Sigmoid colon (tissue), 7 donors: ENCODE results near the gene SPRY4. TPM values are rescaled to one million over a fixed set of nuclear protein-coding genes. Genes with fewer than 3 reads are reported as not detected.

Experiments
- DNase-seq: peaks from one replicate; pipeline ENCODE4 v3.0.0-alpha.2; 2019
- H3K27ac ChIP-seq, 4 donors: fragments of 200-600 bp; sonication (generic); one replicate each; pipeline ENCODE4 v1.5.1; 2016 to 2019; ENCODE audit warnings: mild to moderate bottlenecking in 1 of 4
- H3K27me3 ChIP-seq, 3 donors: fragments of 200-600 bp; sonication (generic); one replicate each; pipeline ENCODE4 v1.5.1; 2019; ENCODE audit warnings: mild to moderate bottlenecking in 1 of 3
- H3K36me3 ChIP-seq, 4 donors: fragments of 200-600 bp; sonication (generic); one replicate each; pipeline ENCODE4 v1.5.1; 2016 to 2019
- H3K4me1 ChIP-seq, 4 donors: fragments of 200-600 bp; sonication (generic); one replicate each; pipeline ENCODE4 v1.5.1; 2017 to 2019
- H3K4me3 ChIP-seq, 4 donors: fragments of 200-600 bp; sonication (generic); one replicate each; pipeline ENCODE4 v1.5.1; 2017 to 2019; ENCODE audit warnings: mild to moderate bottlenecking in 2 of 4, moderate library complexity in 1 of 4
- H3K9me3 ChIP-seq, 4 donors: fragments of 200-600 bp in 3 of 4; sonication (generic) in 3 of 4; one replicate each; pipeline versions ENCODE4 v1.5.1 to v1.6.1; 2013 to 2019
- EP300 ChIP-seq, 4 donors: sonication (generic); formaldehyde crosslinking; IDR thresholded peaks; one replicate each; pipeline ENCODE4 v1.6.1; 2017; ENCODE audit warnings: antibody characterized with exemption in 4 of 4
- POLR2A ChIP-seq, 2 donors: fragments of 450-650 bp; IDR thresholded peaks; one replicate each; pipeline ENCODE4 v1.6.1; 2016; ENCODE audit warnings: antibody characterized with exemption in 2 of 2, mild to moderate bottlenecking in 2 of 2, moderate library complexity in 2 of 2
- POLR2AphosphoS5 ChIP-seq, 4 donors: sonication (generic); formaldehyde crosslinking; IDR thresholded peaks; one replicate each; pipeline ENCODE4 v1.6.1; 2017; ENCODE audit warnings: antibody characterized with exemption in 4 of 4
- WGBS, 2 donors: extraction: QIAGEN DNeasy Blood & Tissue Kit; methylation state at CpG; one replicate each; pipeline ENCODE4 v1.1.7; 2013; 5-methylcytosine and 5-hydroxymethylcytosine counted together
- intact Hi-C: fragments of 100-400 bp; cut with DNase I; formaldehyde crosslinking; loops from one replicate; pipeline ENCODE4 v1.15.1; 2023
- polyA plus RNA-seq, 3 donors: library from polyadenylated mRNA; stranded (reverse); fragments of 200-250 nt; gene quantifications; one replicate each; pipeline ENCODE4 v1.2.3, GENCODE V29; 2013
- total RNA-seq, 4 donors: library from RNA; depleted of rRNA; stranded (reverse); fragments of >200 nt; gene quantifications; one replicate each; pipeline ENCODE4 v1.1.0, GENCODE V29; 2016
- TF ChIP-seq, protein P1 (sequence below), 4 experiments: fragments of 450-650 bp in 3 of 4; fragments of 200-600 bp in 1 of 4; IDR thresholded peaks; one replicate each; pipeline ENCODE4 v1.5.1; 2016 to 2019; ENCODE audit warnings: antibody characterized with exemption in 4 of 4, mild to moderate bottlenecking in 3 of 4, moderate library complexity in 2 of 4
- donor health status: healthy with polysubstance abuse.
- donor health status: Bipolar disorder and iron deficiency.
- donor health status: healthy.

Gene SPRY4
- total and polyA plus RNA-seq, 7 donors: 1.8 to 15.7 (median 8.6) TPM

GRCh38 chr5:142358121-142358520 is 33.3 kb upstream of the SPRY4 start:
- 79 to 88% methylated on average over 5 of the region's 5 CpGs for WGBS, 2 donors
- Histone ChIP-seq H3K4me1 (peaks cover 0 to 27% (median 20%) of the 10 kb centered on the region in 4 donors), H3K4me3 (no peak overlapping the region), H3K27ac (peak overlapping the region; percentile 72 to 97 (median 82)), H3K27me3 (no peaks in the 10 kb centered on the region), H3K36me3 (no peaks in the 10 kb centered on the region), H3K9me3 (no peaks in the 10 kb centered on the region)
- intact Hi-C loops: loop anchor here (10.0 kb wide), 2 partner anchors 187 to 343 kb away; partner anchors contain the start of gene GNPDA1
- TF ChIP-seq POLR2A (IDR thresholded peaks at IDR 0.05): no peak
- TF ChIP-seq EP300 (IDR thresholded peaks at IDR 0.05): no peak
- TF ChIP-seq, protein P1, sequence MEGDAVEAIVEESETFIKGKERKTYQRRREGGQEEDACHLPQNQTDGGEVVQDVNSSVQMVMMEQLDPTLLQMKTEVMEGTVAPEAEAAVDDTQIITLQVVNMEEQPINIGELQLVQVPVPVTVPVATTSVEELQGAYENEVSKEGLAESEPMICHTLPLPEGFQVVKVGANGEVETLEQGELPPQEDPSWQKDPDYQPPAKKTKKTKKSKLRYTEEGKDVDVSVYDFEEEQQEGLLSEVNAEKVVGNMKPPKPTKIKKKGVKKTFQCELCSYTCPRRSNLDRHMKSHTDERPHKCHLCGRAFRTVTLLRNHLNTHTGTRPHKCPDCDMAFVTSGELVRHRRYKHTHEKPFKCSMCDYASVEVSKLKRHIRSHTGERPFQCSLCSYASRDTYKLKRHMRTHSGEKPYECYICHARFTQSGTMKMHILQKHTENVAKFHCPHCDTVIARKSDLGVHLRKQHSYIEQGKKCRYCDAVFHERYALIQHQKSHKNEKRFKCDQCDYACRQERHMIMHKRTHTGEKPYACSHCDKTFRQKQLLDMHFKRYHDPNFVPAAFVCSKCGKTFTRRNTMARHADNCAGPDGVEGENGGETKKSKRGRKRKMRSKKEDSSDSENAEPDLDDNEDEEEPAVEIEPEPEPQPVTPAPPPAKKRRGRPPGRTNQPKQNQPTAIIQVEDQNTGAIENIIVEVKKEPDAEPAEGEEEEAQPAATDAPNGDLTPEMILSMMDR (IDR thresholded peaks at IDR 0.05): no peak
- TF ChIP-seq POLR2AphosphoS5 (IDR thresholded peaks at IDR 0.05): no peak
- DNase-seq: peak; percentile 22

DNA sequence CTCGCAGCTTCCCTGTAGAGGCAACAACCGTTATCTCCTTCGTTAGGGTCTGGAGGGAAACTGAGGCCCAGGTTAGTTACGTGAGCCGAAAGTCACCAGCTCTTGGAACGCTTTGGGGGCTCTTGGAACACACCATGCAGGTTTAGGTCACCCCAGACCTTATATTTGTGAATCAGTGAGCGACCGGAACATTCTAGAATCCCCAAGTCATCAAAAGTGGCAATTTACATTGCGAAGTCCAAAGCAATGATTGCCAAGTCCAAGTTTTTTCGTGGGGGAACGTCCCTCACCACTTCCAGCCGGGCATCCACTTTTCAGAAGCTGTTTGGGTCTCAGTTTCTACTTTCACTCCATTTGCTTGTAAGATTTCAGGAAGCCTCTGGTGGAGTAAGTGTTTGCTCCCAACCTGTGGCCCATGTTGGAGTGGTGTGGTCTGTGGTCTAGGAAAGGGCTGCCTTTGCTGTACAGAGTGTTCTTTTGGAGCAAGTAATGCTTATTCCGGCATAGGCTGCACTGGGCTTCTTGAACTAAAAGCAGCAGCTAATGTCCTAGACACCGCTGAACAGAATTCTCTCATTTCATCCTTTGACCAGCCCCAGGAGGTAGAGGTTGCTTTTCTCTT is 32.8 kb upstream of the SPRY4 start:
- peak overlapping the region; percentile 72 to 97 (median 82) for H3K27ac ChIP-seq
- H3K36me3 ChIP-seq: no peaks in the 10 kb centered on the region
- 30 to 32% methylated on average over 14 of the region's 14 CpGs for WGBS, 2 donors
- H3K27me3 ChIP-seq: no peaks in the 10 kb centered on the region
- TF ChIP-seq EP300 (IDR thresholded peaks at IDR 0.05) (no peak), POLR2A (IDR thresholded peaks at IDR 0.05) (no peak), POLR2AphosphoS5 (IDR thresholded peaks at IDR 0.05) (no peak)
- TF ChIP-seq, protein P1 (IDR thresholded peaks at IDR 0.05): no peak
- no peaks in the 10 kb centered on the region for H3K9me3 ChIP-seq
- peak overlapping the region; percentile 46 to 68 (median 58) for H3K4me3 ChIP-seq
- intact Hi-C loops: loop anchor here (2.0 to 10.0 kb wide), 3 partner anchors 33 to 343 kb away; partner anchors contain the start of genes GNPDA1 and SPRY4
- H3K4me1 ChIP-seq: peaks cover 0 to 22% (median 14%) of the 10 kb centered on the region in 4 donors
- peak; percentile 59 for DNase-seq

DNA sequence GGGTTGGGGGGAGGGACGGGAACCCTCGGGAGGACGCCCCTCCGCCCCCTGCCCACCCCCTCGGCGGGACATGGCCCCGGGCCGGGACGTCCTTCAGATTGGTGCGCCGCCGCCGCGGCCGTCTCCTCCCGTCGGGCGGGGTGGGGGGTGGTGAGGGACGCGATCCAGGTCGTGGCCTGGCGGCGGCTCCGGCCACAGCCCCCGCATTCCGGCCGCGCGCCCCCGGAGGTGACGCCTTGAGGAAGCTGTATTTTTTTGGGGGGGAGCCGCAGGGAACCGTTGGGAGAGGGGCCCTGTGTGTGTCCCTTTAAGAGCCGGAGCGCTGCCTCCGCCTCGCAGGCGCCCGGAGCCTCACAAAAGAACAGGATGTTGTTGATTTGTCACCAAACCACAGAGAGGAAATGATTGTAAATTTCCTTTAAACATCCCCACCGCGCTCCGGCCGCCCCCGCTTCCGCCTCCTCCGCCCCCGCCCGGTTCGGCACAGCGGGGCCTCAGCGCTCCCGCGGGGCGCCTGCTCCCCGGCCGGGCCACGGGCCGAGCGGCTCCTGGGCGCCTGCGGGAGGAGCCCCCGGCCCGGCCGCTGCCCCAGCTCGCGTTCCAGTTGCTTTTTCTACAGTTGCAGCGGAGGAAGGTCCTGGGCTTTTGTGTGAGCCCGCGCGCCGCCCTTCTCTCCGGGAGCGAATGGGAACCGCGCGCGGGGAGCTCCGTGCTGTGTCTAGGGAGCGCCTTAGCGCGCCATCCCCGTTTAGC is 32.1 kb upstream of the SPRY4 start:
- TF ChIP-seq POLR2AphosphoS5 (IDR thresholded peaks at IDR 0.05): peak in 3 of 4 donors; percentile 12 to 51 (median 50)
- no peak for TF ChIP-seq POLR2A (IDR thresholded peaks at IDR 0.05)
- Histone ChIP-seq H3K27me3 (no peaks in the 10 kb centered on the region), H3K4me3 (peak overlapping the region; percentile 46 to 68 (median 58)), H3K27ac (peak overlapping the region; percentile 72 to 97 (median 82)), H3K9me3 (no peaks in the 10 kb centered on the region), H3K4me1 (peaks cover 0 to 20% (median 11%) of the 10 kb centered on the region in 4 donors), H3K36me3 (no peaks in the 10 kb centered on the region)
- 0 to 1% methylated on average over 82 of the region's 82 CpGs for WGBS, 2 donors
- peak; percentile 93 for DNase-seq
- intact Hi-C loops: loop anchor here (2.0 to 10.0 kb wide), 3 partner anchors 32 to 342 kb away; partner anchors contain the start of genes GNPDA1 and SPRY4

GRCh38 chr5:142356349-142356715 is 31.5 kb upstream of the SPRY4 start:
- intact Hi-C loops: loop anchor here (2.0 to 10.0 kb wide), 3 partner anchors 32 to 342 kb away; partner anchors contain the start of genes GNPDA1 and SPRY4
- peaks cover 0 to 20% (median 11%) of the 10 kb centered on the region in 4 donors for H3K4me1 ChIP-seq
- no peaks in the 10 kb centered on the region for H3K27me3 ChIP-seq
- no peaks in the 10 kb centered on the region for H3K36me3 ChIP-seq
- DNase-seq: peak; percentile 51
- H3K4me3 ChIP-seq: peak overlapping the region; percentile 46 to 68 (median 58)
- TF ChIP-seq POLR2AphosphoS5 (IDR thresholded peaks at IDR 0.05) (no peak), EP300 (IDR thresholded peaks at IDR 0.05) (no peak), POLR2A (IDR thresholded peaks at IDR 0.05) (no peak)
- 8 to 10% methylated on average over 14 of the region's 14 CpGs for WGBS, 2 donors
- H3K27ac ChIP-seq: peak overlapping the region; percentile 72 to 97 (median 82)
- H3K9me3 ChIP-seq: no peaks in the 10 kb centered on the region

DNA sequence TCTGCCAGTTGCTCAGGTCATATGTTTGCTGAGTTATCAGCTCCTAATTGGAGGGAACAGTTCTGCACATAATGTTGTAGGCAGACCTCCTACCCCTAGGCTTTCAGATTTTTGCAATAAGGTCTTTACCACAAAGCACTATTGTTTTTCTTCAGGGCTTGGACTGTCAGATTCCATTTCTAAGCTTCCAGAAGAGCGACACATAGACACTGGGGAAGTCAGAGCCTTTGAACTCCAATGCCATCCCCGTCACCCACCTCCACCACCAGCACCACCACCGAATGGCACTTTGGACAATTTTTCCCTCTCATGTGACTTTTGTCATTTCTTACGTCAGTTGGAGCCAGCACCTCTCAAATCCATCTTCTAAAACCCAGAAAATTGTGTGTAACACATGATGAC is 28.3 kb upstream of the SPRY4 start:
- TF ChIP-seq, protein P1 (IDR thresholded peaks at IDR 0.05): no peak
- TF ChIP-seq POLR2A (IDR thresholded peaks at IDR 0.05) (no peak), POLR2AphosphoS5 (IDR thresholded peaks at IDR 0.05) (no peak), EP300 (IDR thresholded peaks at IDR 0.05) (no peak)
- H3K9me3 ChIP-seq: no peaks in the 10 kb centered on the region
- no peaks in the 10 kb centered on the region for H3K36me3 ChIP-seq
- peaks cover 0 to 17% (median 10%) of the 10 kb centered on the region in 4 donors for H3K4me1 ChIP-seq
- H3K27me3 ChIP-seq: no peaks in the 10 kb centered on the region
- H3K27ac ChIP-seq: no peak overlapping the region
- peak; percentile 27 for DNase-seq
- WGBS, 2 donors: 40 to 77% methylated on average over 4 of the region's 4 CpGs
- intact Hi-C loops: loop anchor here (10.0 kb wide), 2 partner anchors 192 to 338 kb away; partner anchors contain the start of gene GNPDA1
- no peak overlapping the region for H3K4me3 ChIP-seq
